RKO (cell line): ENCODE data around the gene POLR2E.
"Not testable (repeated sequence)": the region's sequence is repeated elsewhere in the genome, so short reads cannot be mapped to it uniquely, and the experiment has no call there.

Experiments
- DNase-seq: peaks from one replicate; pipeline ENCODE4 v3.0.0-alpha.2; 2016; ENCODE audit warnings: low spot score

The POLR2E gene

DNA sequence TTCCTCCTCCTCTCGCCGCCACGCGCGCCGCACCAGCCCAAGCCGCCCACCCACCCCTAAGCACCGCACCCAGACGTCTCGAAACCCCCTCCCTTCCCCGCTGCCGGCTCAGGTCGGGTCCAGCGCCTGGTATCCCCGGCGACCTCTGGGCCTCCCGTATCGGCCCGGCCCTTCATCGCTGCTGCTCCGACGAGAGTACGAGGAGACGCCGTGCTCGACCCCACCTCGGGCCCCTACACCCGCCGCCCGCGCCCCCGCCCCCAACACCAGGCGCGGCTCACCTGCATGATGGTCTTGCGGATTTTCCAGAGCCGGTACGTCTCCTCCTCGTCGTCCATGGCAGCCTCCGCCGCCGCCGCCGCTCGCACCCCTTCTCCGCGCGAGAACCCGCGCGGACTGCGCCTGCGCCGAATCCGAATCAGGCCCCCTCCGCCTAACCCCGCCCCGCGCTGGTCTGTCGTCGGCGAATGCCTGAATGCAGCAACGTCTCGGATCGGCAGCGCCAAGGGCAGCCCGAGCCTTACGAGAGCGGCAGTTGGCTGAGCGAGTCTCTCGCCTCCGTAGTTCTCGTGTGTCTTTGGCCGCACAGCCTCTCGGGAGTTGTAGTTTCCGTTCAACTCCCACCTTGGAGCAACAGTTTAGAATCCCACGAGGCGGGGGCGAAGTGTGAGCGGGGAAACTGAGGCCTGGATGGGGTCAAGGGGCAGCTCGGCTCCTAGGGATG lies at the start of gene POLR2E:
Gene POLR2E, minus strand, starts transcription at position 398 of the 724 bp plus-strand sequence. Its CDS starts 60 bp downstream, at position 338.
- peak; percentile 98 for DNase-seq

DNA sequence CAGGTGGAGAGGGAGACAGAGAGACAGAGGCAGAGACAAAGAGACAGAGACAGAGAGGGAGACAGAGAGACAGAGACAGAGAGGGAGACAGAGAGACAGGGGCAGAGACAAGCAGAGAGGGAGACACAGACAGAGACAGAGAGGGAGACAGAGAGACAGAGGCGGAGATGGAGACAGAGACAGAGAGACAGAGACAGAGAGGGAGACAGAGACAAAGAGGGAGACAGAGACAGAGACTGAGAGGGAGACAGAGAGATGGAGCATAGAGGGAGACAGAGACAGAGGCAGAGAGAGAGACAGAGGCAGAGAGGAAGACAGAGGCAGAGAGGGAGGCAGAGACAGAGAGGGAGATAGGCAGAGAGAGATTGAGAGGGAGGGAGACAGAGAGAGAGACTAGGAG lies 49.6 kb upstream of the POLR2E start:
- DNase-seq = no peak

DNA sequence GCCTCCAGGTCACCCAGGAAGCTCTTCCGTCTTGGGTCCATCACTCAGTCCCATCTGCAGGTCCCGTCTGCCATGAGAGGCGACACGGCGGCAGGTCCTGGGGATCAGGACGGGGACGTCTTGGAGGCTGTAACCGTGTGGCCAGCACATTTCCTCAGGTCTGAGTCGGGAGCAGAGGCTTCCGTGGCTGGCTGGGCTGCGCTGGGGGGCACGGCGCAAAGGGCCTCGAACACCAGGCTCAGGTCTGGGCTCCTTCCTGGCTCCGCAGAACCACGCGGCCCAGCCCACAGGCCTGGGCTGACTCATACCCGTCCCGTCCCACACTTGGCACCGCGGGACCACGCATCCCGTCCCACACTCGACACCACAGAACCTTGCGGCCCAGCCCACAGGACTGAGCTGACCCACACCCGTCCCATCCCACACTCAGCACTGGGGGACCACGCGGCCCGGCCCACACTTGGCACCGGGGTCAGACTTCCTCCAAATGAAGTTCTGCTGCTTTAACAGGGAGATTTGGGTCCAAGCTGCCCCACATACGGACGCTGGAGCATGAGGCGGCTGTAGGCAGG lies 48.7 kb upstream of the POLR2E start:
- DNase-seq = no peak

GRCh38 chr19:1141944-1142343 lies 46.8 kb upstream of the POLR2E start:
- no peak for DNase-seq

DNA sequence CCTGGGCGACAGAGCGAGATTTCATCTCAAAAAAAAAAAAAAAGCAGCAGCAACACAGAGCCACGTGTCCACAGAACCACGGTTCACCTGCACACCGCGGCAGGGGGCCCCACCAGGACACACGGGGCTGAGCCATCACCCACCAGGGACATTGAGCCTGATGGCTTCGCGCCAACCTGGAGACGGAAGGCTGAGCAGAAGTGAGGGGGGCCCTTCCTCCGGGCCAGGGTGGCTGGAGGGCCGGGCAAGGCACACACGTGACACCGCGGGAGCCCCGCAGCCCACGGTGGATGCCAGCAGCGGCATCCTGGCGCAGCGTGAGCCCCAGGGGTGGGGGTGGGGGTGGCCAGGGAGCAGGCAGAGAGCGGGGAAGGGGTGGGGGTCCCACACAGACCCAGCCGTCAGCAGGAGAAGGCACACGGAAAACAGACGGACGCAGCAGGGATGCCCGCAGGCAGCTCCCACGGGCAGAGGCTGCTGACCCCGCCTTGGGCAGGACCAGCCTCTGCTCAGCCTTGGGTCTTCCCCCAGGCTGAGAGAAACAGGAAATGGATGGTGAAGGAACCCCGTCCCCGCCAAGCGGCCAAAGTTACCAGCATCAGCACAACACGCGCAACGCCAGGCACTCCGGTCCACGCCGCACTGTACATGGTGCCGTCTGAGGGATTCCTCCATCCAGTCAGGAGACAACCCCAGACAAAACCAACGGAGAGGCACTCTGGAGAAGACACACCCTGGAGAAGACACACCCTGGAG lies 45.3 kb upstream of the POLR2E start:
- no peak for DNase-seq

- no peak for DNase-seq
These were observed 44.0 kb upstream of the POLR2E start for GRCh38 chr19:1139126-1139525.

DNA sequence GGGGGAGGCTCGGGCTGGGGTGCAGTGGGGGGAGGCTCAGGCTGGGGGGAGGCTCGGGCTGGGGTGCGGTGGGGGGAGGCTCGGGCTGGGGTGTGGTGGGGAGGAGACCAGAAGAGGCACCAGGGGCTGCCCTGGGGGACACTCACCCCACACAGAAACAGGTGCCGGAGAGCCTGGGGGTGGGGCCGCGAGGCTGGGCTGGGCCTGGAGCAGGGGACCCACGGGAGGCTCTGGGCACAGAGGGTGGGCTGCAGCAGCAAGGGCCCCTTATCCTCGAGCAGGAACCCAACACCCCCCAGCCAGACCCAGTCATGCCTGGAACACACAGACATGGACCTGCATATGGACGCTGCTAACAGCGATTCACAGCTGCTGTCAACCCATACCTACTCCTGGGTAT lies 42.9 kb upstream of the POLR2E start:
- DNase-seq = no peak

GRCh38 chr19:1136621-1137317 lies 41.6 kb upstream of the POLR2E start:
- DNase-seq = no peak

DNA sequence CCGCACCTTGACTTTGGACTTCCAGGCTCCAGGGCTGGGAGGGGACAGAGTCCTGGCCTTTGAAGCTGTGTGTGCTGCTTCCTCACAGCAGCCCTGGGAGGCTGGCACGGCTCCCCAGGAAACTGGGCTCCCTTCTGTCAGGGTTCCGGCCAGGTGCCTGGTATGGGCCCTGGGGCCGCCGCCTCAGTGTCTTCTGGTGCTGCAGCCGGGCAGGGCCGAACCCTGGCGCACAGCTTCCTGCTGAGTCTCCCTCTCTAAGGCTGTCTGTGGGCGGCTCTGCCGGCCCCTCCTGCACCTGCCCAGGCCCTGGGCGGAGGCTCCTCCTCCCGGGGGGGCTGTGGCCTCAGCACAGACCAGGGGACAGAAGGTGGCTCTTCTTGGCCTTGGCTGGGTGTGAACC lies 41.0 kb upstream of the POLR2E start:
- DNase-seq = no peak

DNA sequence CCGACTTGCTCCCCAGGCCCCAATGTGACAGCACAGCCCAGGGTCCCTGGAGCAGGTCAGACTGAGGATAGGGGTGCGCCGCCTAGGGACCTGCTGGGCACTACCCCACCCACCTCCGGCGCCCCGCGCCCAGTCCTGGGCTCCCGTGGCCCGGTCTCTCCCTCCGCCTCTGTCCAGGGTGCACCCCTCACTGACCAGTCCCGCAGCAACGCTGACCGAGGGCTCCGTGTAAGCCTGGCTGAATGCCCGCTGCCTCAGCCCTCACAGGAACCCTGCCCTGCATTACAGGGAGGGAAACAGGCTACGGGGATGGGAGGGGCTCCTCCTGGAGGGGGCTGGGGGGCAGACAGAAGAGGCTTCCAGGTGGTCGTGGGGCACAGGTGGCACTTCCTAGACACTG lies 40.3 kb upstream of the POLR2E start:
- no peak for DNase-seq

DNA sequence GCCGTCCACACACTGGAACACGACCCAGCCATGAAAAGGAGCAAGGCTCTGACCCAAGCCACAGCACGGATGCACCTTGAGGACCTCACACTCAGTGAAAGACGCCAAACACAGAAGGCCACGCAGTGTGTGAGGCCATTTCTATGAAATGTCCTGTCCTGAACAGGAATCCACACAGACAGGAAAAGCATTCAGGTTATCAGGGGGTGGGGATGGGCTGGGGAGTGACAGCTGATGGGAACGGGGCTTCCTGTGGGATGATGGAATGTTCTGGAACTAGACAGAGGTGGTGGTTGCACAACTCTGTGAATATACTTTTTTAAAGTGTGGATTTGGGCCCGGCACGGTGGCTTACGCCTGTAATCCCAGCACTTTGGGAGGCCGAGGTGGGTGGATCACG lies 39.3 kb upstream of the POLR2E start:
- no peak for DNase-seq

DNA sequence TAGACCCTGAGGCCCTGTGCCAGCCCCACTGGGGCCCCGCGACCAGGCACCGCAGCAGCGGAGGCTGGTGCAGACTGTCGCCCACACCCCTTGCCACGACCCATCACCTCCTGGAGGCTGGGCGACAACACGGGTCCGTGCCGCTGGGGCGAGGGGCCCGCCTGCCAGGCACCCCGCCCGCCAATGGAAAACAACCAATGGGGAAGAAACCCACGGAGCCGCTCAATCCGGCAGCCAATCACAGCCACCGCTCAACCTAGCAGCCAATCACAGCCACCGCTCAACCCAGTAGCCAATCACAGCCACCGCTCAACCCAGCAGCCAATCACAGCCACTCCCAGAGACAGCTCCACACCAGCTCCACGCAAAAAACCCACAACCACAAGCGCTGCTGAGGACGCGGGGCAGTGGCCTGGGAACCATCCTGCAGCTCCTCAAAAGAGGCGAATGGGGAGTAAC lies 38.3 kb upstream of the POLR2E start:
- peak; percentile 40 for DNase-seq

DNA sequence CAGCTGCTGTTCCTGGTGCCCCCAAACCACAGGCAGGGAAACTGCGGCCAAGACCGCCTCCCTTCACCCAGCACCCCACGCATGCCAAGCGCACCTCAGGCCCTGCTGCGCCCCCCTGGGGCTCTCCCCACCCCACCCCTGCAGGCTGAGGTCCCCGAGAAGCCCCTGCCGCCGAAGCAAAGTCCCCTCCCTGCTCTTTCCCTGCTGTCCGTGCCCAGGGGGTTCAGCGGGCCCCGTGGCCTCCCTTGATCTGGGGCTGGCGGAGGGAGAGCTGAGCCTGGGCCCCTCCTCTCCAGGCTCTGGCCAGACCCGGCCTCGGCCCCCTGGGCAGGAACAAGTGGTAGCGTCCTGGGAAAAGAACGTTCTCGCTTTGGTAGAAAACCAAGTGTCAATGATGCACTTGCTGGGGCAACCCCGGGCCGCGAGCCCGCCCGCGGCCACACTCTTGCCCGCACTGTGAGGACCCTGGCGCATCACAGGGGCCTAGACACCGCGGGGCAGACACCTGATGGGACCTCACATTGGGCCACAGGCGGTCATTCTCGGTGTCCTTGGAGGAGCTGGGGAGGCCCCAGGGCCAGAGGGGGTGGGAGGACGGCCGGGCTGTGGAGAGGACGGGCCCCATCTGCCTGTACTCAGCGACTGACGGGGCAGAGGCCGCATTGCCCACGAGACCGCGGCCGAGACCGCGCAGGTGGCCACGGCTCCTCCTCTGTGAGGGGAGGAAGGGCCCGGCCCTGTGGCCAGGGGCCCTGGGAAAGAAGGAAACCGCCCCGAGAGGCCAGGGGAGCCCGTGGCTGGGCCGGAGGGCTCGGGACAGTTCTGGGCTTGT lies 37.6 kb upstream of the POLR2E start:
- peak; percentile 51 for DNase-seq

- peak; percentile 91 for DNase-seq
These were observed 36.8 kb upstream of the POLR2E start for GRCh38 chr19:1131718-1132551.

GRCh38 chr19:1130771-1131717 lies 35.9 kb upstream of the POLR2E start:
- no peak for DNase-seq

DNA sequence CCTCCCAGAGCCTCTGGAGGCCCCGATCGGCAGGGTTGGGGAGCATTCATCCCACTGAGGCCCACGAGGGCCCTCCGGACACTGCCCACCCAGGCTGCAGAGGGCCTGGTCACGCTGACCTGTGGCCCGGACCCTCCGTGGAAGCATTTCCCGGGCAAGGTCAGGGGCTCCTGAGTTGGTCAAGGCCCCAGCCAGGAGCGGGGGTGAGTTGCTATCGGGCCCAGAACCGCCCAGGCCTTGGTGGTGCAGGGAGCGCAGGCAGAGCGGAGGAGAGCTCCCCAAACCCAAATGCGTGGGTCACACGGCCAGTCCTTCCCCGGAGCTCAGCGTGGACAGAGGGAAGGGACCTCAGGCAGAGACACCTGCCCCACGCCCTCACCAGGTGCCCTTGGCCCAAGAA lies 34.4 kb upstream of the POLR2E start:
- no peak for DNase-seq

GRCh38 chr19:1129084-1129483 lies 33.9 kb upstream of the POLR2E start:
- not testable (repeated sequence) for DNase-seq

DNA sequence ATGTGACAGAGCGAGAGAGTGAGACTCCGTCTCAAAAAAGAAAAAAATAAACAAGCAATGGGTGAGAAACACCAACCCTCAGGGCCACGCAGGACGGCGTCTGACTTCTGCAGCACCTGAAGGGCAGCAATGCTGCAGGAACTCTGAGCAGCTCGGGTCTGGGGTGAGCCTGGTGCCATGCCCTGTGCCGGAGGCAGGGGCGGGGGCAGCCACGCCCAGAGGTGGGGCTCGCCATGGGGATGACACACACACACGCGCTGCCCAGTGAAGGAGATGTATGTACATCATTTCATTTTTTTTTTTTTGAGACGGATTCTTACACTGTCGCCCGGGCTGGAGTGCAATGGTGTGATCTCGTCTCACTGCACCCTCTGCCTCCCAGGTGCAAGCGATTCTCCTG lies 32.9 kb upstream of the POLR2E start:
- DNase-seq = no peak

GRCh38 chr19:1126984-1127760 lies 32.0 kb upstream of the POLR2E start:
- DNase-seq = no peak
